Activated T-helper 17 cell treated with anti-CD3 and anti-CD28 coated beads, Interleukin-2, amount 50 U/mL, for 72 hours (primary cell): ENCODE data around the gene SRSF6. TPM values are rescaled to one million over a fixed set of nuclear protein-coding genes. Genes with fewer than 3 reads are reported as not detected.
A peak's percentile ranks its signal among the peaks of the same experiment; 100 is the strongest.
"Not testable (repeated sequence)": the region's sequence is repeated elsewhere in the genome, so short reads cannot be mapped to it uniquely, and the experiment has no call there.

Source experiments
- ATAC-seq: fragments of 150-1000 bp; cut with Tn5 transposase; replicated peaks from 2 replicates; pipeline ENCODE4 v1.10.0; 2021; ENCODE audit warnings: mild to moderate bottlenecking, moderate library complexity
- H3K27ac Mint-ChIP-seq: one replicate; pipeline ENCODE4 v1.8.0; 2022; ENCODE audit warnings: mixed read lengths
- H3K27me3 Mint-ChIP-seq: one replicate; pipeline ENCODE4 v1.8.0; 2022; ENCODE audit warnings: mixed read lengths
- H3K36me3 Mint-ChIP-seq: one replicate; pipeline ENCODE4 v1.8.0; 2022; ENCODE audit warnings: low read depth, mild to moderate bottlenecking, mixed read lengths
- H3K4me1 Mint-ChIP-seq: one replicate; pipeline ENCODE4 v1.8.0; 2022; ENCODE audit warnings: mixed read lengths
- H3K4me3 Mint-ChIP-seq: one replicate; pipeline ENCODE4 v1.8.0; 2022; ENCODE audit warnings: mild to moderate bottlenecking, mixed read lengths
- H3K9me3 Mint-ChIP-seq: one replicate; pipeline ENCODE4 v1.8.0; 2022; ENCODE audit warnings: mixed read lengths
- total RNA-seq, 2 donors: library from RNA; stranded (reverse); gene quantifications; one replicate each; pipeline ENCODE4 v1.2.3, GENCODE V29; 2022

SRSF6 gene
- 100 to 1,000 TPM; 111 to 171 TPM for total RNA-seq

- H3K27me3 Mint-ChIP-seq = peaks cover 12% of the 10 kb centered on the region
- H3K4me3 Mint-ChIP-seq = peak within 1 kb of the TSS; percentile 90
- H3K4me1 Mint-ChIP-seq = peaks cover 20% of the 10 kb centered on the region
- peaks cover 58% of the 10 kb centered on the region for H3K36me3 Mint-ChIP-seq
- ATAC-seq = peak; percentile 90
- H3K9me3 Mint-ChIP-seq = no peaks in the 10 kb centered on the region
- H3K27ac Mint-ChIP-seq = peak within 1 kb of the TSS; percentile 98
Measured at GRCh38 chr20:43457640-43458421, at the start of gene SRSF6. Gene SRSF6, plus strand, starts transcription at chr20:43457896. Its CDS starts 138 bp downstream, at chr20:43458034.

GRCh38 chr20:43408848-43409576, 48.7 kb upstream of the SRSF6 start:
- Mint-ChIP-seq H3K27ac (no peak overlapping the region), H3K27me3 (peaks cover 56% of the 10 kb centered on the region), H3K9me3 (no peaks in the 10 kb centered on the region), H3K4me1 (no peaks in the 10 kb centered on the region), H3K36me3 (no peaks in the 10 kb centered on the region), H3K4me3 (no peak overlapping the region)
- ATAC-seq = no peak

GRCh38 chr20:43409577-43409913, 48.2 kb upstream of the SRSF6 start:
- ATAC-seq = no peak
- Mint-ChIP-seq H3K36me3 (no peaks in the 10 kb centered on the region), H3K4me1 (no peaks in the 10 kb centered on the region), H3K4me3 (no peak overlapping the region), H3K27ac (no peak overlapping the region), H3K27me3 (peaks cover 53% of the 10 kb centered on the region), H3K9me3 (no peaks in the 10 kb centered on the region)

GRCh38 chr20:43415661-43416430, 41.9 kb upstream of the SRSF6 start:
- Mint-ChIP-seq H3K4me3 (no peak overlapping the region), H3K9me3 (peaks cover 23% of the 10 kb centered on the region), H3K4me1 (no peaks in the 10 kb centered on the region), H3K27me3 (peaks cover 26% of the 10 kb centered on the region), H3K36me3 (no peaks in the 10 kb centered on the region), H3K27ac (no peak overlapping the region)
- ATAC-seq = no peak

GRCh38 chr20:43416591-43417228, 41.0 kb upstream of the SRSF6 start:
- peaks cover 22% of the 10 kb centered on the region for H3K27me3 Mint-ChIP-seq
- peaks cover 23% of the 10 kb centered on the region for H3K9me3 Mint-ChIP-seq
- no peaks in the 10 kb centered on the region for H3K36me3 Mint-ChIP-seq
- H3K4me1 Mint-ChIP-seq = no peaks in the 10 kb centered on the region
- no peak overlapping the region for H3K27ac Mint-ChIP-seq
- no peak for ATAC-seq
- no peak overlapping the region for H3K4me3 Mint-ChIP-seq

GRCh38 chr20:43420192-43420591, 37.5 kb upstream of the SRSF6 start:
- peaks cover 25% of the 10 kb centered on the region for H3K27me3 Mint-ChIP-seq
- no peaks in the 10 kb centered on the region for H3K4me1 Mint-ChIP-seq

GRCh38 chr20:43420913-43421312, 36.8 kb upstream of the SRSF6 start:
- peaks cover 20% of the 10 kb centered on the region for H3K27me3 Mint-ChIP-seq

More at GRCh38 chr20:43420192-43420591, 37.5 kb upstream of the SRSF6 start:
- peaks cover 23% of the 10 kb centered on the region for H3K9me3 Mint-ChIP-seq
- no peak overlapping the region for H3K4me3 Mint-ChIP-seq
- H3K36me3 Mint-ChIP-seq = no peaks in the 10 kb centered on the region
- no peak overlapping the region for H3K27ac Mint-ChIP-seq
- ATAC-seq = no peak

GRCh38 chr20:43426172-43426571, 31.5 kb upstream of the SRSF6 start:
- H3K36me3 Mint-ChIP-seq = no peaks in the 10 kb centered on the region
- ATAC-seq = no peak
- no peak overlapping the region for H3K27ac Mint-ChIP-seq
- no peak overlapping the region for H3K4me3 Mint-ChIP-seq
- no peaks in the 10 kb centered on the region for H3K9me3 Mint-ChIP-seq
- no peaks in the 10 kb centered on the region for H3K4me1 Mint-ChIP-seq
- peaks cover 31% of the 10 kb centered on the region for H3K27me3 Mint-ChIP-seq

More at GRCh38 chr20:43420913-43421312, 36.8 kb upstream of the SRSF6 start:
- H3K4me1 Mint-ChIP-seq, ATAC-seq, H3K36me3 Mint-ChIP-seq, H3K4me3 Mint-ChIP-seq, H3K27ac Mint-ChIP-seq: not testable (repeated sequence)
- H3K9me3 Mint-ChIP-seq = peaks cover 23% of the 10 kb centered on the region

- peaks cover 36% of the 10 kb centered on the region for H3K27me3 Mint-ChIP-seq
- H3K4me3 Mint-ChIP-seq = no peak overlapping the region
- no peak for ATAC-seq
- H3K36me3 Mint-ChIP-seq = no peaks in the 10 kb centered on the region
- H3K27ac Mint-ChIP-seq = no peak overlapping the region
- peaks cover 4% of the 10 kb centered on the region for H3K4me1 Mint-ChIP-seq
- no peaks in the 10 kb centered on the region for H3K9me3 Mint-ChIP-seq
Measured at GRCh38 chr20:43430265-43431133, 27.2 kb upstream of the SRSF6 start.

GRCh38 chr20:43431134-43431519, 26.6 kb upstream of the SRSF6 start:
- no peaks in the 10 kb centered on the region for H3K36me3 Mint-ChIP-seq
- no peaks in the 10 kb centered on the region for H3K9me3 Mint-ChIP-seq
- H3K27me3 Mint-ChIP-seq = peaks cover 36% of the 10 kb centered on the region
- peak; percentile 11 for ATAC-seq
- peaks cover 4% of the 10 kb centered on the region for H3K4me1 Mint-ChIP-seq
- H3K4me3 Mint-ChIP-seq = no peak overlapping the region
- no peak overlapping the region for H3K27ac Mint-ChIP-seq

GRCh38 chr20:43432498-43432897, 25.2 kb upstream of the SRSF6 start:
- H3K27me3 Mint-ChIP-seq = peaks cover 29% of the 10 kb centered on the region
- no peak overlapping the region for H3K4me3 Mint-ChIP-seq
- H3K27ac Mint-ChIP-seq = no peak overlapping the region
- no peaks in the 10 kb centered on the region for H3K9me3 Mint-ChIP-seq
- no peak for ATAC-seq
- peaks cover 4% of the 10 kb centered on the region for H3K4me1 Mint-ChIP-seq
- H3K36me3 Mint-ChIP-seq = no peaks in the 10 kb centered on the region

GRCh38 chr20:43433250-43433854, 24.3 kb upstream of the SRSF6 start:
- ATAC-seq = no peak
- Mint-ChIP-seq H3K9me3 (no peaks in the 10 kb centered on the region), H3K4me3 (no peak overlapping the region), H3K27me3 (peaks cover 28% of the 10 kb centered on the region), H3K27ac (no peak overlapping the region), H3K4me1 (peaks cover 4% of the 10 kb centered on the region), H3K36me3 (no peaks in the 10 kb centered on the region)

GRCh38 chr20:43434565-43434964, 23.1 kb upstream of the SRSF6 start:
- Mint-ChIP-seq H3K36me3 (no peaks in the 10 kb centered on the region), H3K4me1 (peaks cover 4% of the 10 kb centered on the region), H3K4me3 (no peak overlapping the region), H3K27me3 (peaks cover 27% of the 10 kb centered on the region), H3K9me3 (no peaks in the 10 kb centered on the region), H3K27ac (no peak overlapping the region)
- ATAC-seq = no peak
